GM21825 (cell line): ENCODE measurements around the gene GPR176.

ENCODE experiments used
- ATAC-seq: cut with Tn5 transposase; IDR thresholded peaks from one replicate; pipeline ENCODE4 v1.9.1; 2021; ENCODE audit warnings: mild to moderate bottlenecking, moderate library complexity; ENCODE audit not compliant: unreplicated experiment

The GPR176 gene

GRCh38 chr15:39860871-39861270 is 59.2 kb downstream of the GPR176 start:
- no peak for ATAC-seq

- ATAC-seq, result no peak
These were observed 59.9 kb downstream of the GPR176 start for GRCh38 chr15:39860200-39860599.

- no peak for ATAC-seq
These were observed 60.4 kb downstream of the GPR176 start for GRCh38 chr15:39859636-39860035.

- ATAC-seq, result no peak
These were observed 62.9 kb downstream of the GPR176 start for GRCh38 chr15:39857132-39857531.

GRCh38 chr15:39856357-39856756 is 63.7 kb downstream of the GPR176 start:
- no peak for ATAC-seq

GRCh38 chr15:39855400-39855799 is 64.7 kb downstream of the GPR176 start:
- ATAC-seq, result no peak

GRCh38 chr15:39854161-39854560 is 65.9 kb downstream of the GPR176 start:
- no peak for ATAC-seq

GRCh38 chr15:39852250-39852649 is 67.8 kb downstream of the GPR176 start:
- no peak for ATAC-seq

GRCh38 chr15:39851500-39852092 is 68.5 kb downstream of the GPR176 start:
- ATAC-seq, result no peak

- ATAC-seq, result no peak
These were observed 69.6 kb downstream of the GPR176 start for GRCh38 chr15:39850436-39850835.

GRCh38 chr15:39846108-39846507 is 74.0 kb downstream of the GPR176 start:
- ATAC-seq, result no peak

GRCh38 chr15:39845582-39845981 is 74.5 kb downstream of the GPR176 start:
- no peak for ATAC-seq

- ATAC-seq, result no peak
These were observed 76.5 kb downstream of the GPR176 start for GRCh38 chr15:39843565-39843964.

GRCh38 chr15:39837454-39837853 is 82.6 kb downstream of the GPR176 start:
- no peak for ATAC-seq

- no peak for ATAC-seq
These were observed 84.5 kb downstream of the GPR176 start for GRCh38 chr15:39835550-39835949.

GRCh38 chr15:39834256-39834655 is 85.8 kb downstream of the GPR176 start:
- ATAC-seq, result no peak

- no peak for ATAC-seq
These were observed 86.5 kb downstream of the GPR176 start for GRCh38 chr15:39833515-39833981.

GRCh38 chr15:39830166-39830565 is 89.9 kb downstream of the GPR176 start:
- ATAC-seq, result no peak

GRCh38 chr15:39828374-39828931 is 91.6 kb downstream of the GPR176 start:
- ATAC-seq, result no peak

- no peak for ATAC-seq
These were observed 93.1 kb downstream of the GPR176 start for GRCh38 chr15:39826975-39827374.

GRCh38 chr15:39823634-39824033 is 96.4 kb downstream of the GPR176 start:
- no peak for ATAC-seq

GRCh38 chr15:39820050-39820602 is 99.9 kb downstream of the GPR176 start:
- ATAC-seq, result no peak

GRCh38 chr15:39819533-39819932 is 100.5 kb downstream of the GPR176 start:
- ATAC-seq, result no peak
